HG03520 (cell line): Measurements from ENCODE around the gene DRGX.

Source experiments
- ATAC-seq: cut with Tn5 transposase; IDR thresholded peaks from one replicate; pipeline ENCODE4 v1.9.1; 2021; ENCODE audit warnings: mild to moderate bottlenecking, moderate library complexity; ENCODE audit not compliant: unreplicated experiment

DRGX gene

GRCh38 chr10:49348593-49348992, 47.3 kb downstream of the DRGX start:
- ATAC-seq, result no peak

GRCh38 chr10:49347827-49348226, 48.1 kb downstream of the DRGX start:
- ATAC-seq, result no peak

- ATAC-seq, result no peak
These were observed 48.5 kb downstream of the DRGX start for GRCh38 chr10:49347342-49347741.

- no peak for ATAC-seq
These were observed 51.0 kb downstream of the DRGX start for GRCh38 chr10:49344840-49345239.

GRCh38 chr10:49338604-49339003, 57.3 kb downstream of the DRGX start:
- ATAC-seq, result no peak

GRCh38 chr10:49335364-49335972, 60.4 kb downstream of the DRGX start:
- no peak for ATAC-seq

- no peak for ATAC-seq
These were observed 60.9 kb downstream of the DRGX start for GRCh38 chr10:49334964-49335363.

GRCh38 chr10:49333192-49333591, 62.7 kb downstream of the DRGX start:
- ATAC-seq, result no peak

GRCh38 chr10:49332768-49333167, 63.1 kb downstream of the DRGX start:
- ATAC-seq, result no peak

- no peak for ATAC-seq
These were observed 63.6 kb downstream of the DRGX start for GRCh38 chr10:49332333-49332732.

- ATAC-seq, result no peak
These were observed 64.5 kb downstream of the DRGX start for GRCh38 chr10:49331431-49331830.

GRCh38 chr10:49330127-49330665, 65.7 kb downstream of the DRGX start:
- no peak for ATAC-seq

- ATAC-seq, result no peak
These were observed 66.8 kb downstream of the DRGX start for GRCh38 chr10:49329146-49329505.

GRCh38 chr10:49328401-49329145, 67.3 kb downstream of the DRGX start:
- no peak for ATAC-seq

GRCh38 chr10:49327036-49327813, 68.7 kb downstream of the DRGX start:
- ATAC-seq, result no peak

- ATAC-seq, result no peak
These were observed 69.7 kb downstream of the DRGX start for GRCh38 chr10:49325916-49326783.

- ATAC-seq, result no peak
These were observed 70.6 kb downstream of the DRGX start for GRCh38 chr10:49325131-49325915.

- no peak for ATAC-seq
These were observed 71.2 kb downstream of the DRGX start for GRCh38 chr10:49324711-49325110.

- ATAC-seq, result no peak
These were observed 72.0 kb downstream of the DRGX start for GRCh38 chr10:49323896-49324270.
